ENCODE measurements around the gene OSBP2.
"Not testable (repeated sequence)": the region's sequence is repeated elsewhere in the genome, so short reads cannot be mapped to it uniquely, and the experiment has no call there.

Gene OSBP2

DNA sequence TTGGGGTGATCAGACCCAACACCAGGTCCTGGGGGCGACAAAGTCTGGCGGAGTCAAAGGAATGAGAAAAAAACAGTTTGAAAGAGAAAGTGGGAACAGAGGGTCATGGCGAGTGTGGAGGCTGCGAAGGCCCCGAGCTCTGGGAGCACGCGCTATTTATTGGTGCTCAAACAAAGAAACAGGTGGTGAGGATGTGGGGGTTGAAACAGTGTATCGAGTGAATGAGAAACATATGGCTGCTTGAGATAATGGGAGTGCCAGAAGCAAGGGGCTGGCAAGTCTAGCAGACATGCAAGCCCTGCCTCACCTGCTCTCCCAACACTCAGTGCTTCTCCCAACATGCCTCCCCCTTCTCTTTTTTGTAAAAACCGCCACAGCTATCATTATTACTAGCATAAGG is 19.2 kb upstream of the OSBP2 start:
- DNase-seq = no peak
- in situ Hi-C loops (cut with HindIII; ENCODE audit: low pct_ligation_motif_present, low pct_unique_long_range_greater_than_20kb, low sequenced_read_pairs) = no loop called here

DNA sequence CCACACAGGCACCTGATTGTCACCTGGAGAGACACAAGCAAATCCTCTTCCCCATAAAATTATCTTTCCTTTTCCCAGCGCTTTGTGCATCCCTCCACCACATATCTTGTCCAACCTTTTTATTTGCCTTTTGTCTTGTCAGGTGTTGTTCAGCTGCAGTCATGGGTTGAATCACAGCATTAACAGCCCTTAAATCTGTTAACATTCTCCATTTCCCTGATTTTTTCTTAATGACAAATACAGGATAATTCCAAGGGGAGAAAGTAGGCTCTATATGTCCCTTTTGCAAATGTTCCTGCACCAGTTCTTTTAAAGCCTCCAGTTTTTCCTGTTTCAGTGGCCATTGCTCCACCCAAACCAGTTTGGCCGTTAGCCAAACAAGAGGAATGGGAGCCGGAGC is 18.1 kb upstream of the OSBP2 start:
- DNase-seq; in situ Hi-C loops (cut with HindIII; ENCODE audit: low pct_ligation_motif_present, low pct_unique_long_range_greater_than_20kb, low sequenced_read_pairs): not testable (repeated sequence)

DNA sequence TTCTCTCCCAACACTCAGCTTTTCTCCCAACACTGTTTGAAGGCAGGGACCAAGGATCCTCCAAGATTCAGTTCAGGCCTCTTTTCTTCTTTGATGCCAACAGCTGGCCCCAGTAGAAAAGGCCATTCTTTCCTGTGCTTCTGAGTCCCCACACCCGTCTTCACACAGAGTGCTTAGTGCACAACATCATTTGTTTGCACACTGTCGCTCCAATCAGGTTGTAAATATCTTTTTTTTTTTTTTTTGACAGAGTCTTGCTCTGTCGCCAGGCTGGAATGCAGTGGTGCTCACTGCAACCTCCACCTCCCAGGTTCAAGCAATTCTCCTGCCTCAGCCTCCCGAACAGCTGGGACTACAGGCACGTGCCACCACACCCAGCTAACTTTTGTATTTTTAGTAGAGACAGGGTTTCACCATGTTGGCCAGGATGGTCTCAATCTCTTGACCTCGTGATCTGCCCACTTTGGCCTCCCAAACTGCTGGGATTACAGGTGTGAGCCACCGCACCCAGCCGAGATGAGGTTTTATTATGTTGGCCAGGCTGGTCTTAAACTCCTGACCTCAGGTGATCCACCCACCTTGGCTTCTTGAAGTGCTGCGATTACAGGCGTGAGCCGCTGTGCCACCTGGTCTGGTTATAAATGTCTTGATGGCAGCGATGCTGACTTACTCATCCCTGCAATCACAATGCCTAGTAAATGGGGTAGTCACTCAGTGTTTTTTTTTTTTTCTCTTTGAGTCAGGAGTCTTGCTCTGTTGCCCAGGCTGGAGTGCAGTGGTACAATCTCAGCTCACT is 14.6 kb upstream of the OSBP2 start:
- DNase-seq; in situ Hi-C loops (cut with HindIII; ENCODE audit: low pct_ligation_motif_present, low pct_unique_long_range_greater_than_20kb, low sequenced_read_pairs): not testable (repeated sequence)

DNA sequence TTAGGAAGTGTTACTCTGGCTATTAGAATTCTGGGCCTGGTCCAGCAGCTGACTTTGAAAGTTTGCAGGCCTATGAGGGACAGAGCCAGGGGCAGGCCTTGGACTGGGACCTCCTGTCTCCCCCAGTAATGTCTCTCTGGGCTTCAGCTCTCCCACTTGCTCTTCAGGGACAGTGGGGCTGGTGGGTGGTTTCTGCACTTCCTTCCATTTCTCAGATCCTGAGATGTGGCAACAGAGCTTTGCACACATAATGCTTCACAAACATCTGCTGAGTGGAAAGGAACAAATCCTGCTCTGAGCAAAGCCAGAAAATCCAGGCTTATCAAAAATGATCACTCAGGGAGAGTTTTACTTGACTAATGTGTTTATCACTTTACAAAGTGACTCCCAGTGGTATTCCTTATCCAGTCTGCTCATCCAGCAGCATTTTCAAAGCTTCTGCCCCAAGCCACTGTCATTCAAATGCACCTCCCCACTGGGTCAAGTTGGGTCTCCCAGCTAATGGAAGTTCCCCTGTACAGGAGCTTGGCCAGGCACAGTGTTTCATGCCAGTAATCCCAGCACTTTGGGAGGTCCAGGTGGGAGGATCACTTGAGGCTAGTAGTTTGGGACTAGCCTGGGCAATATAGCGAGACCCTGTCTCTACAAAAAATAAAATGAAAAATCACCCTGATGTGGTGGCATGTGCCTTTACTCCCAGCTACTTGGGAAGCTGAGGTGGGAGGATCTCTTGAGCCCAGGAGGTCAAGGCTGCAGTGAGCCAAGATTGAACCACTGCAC is 13.5 kb upstream of the OSBP2 start:
- DNase-seq = no peak
- in situ Hi-C loops (cut with HindIII; ENCODE audit: low pct_ligation_motif_present, low pct_unique_long_range_greater_than_20kb, low sequenced_read_pairs) = no loop called here

DNA sequence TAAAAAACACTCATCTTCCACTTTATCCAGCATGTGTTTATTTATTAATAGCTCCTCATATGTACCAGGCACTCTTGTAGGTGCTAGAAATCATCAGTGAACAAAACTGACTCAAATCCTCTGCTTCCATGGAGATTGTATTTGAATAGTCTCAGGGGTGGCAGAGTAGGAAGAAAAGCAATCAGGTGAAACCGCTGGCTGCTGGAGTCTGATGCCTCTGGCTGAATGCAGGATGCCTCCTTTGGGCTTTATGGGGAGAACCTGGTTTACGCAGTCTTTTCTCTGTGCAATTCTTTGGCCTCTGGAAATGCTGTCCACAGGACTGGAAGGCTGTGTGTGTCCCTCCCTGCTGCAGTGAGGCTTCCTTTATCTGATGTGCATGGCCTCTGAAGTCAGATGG is 12.8 kb upstream of the OSBP2 start:
- DNase-seq = no peak
- in situ Hi-C loops (cut with HindIII; ENCODE audit: low pct_ligation_motif_present, low pct_unique_long_range_greater_than_20kb, low sequenced_read_pairs) = no loop called here

DNA sequence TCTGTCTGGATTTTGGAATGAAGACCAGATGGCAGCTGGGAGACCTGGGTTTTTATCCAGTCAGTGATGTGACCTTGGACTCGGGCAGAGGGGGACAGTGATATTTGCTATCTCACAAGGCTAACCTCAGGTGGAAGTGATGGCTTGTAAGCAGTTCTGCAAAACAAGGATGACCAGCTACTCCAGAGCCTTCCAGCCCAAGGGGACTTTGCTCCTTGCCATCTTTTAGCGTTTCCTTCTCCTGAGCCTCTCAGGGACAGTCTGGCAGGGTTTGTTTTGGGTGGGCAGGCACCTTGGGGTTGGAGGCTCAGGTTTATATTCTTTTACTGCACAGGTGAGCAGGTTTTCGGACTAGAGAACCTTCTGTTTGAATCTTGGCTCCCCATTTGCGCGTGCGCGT is 9.5 kb upstream of the OSBP2 start:
- in situ Hi-C loops (cut with HindIII; ENCODE audit: low pct_ligation_motif_present, low pct_unique_long_range_greater_than_20kb, low sequenced_read_pairs) = no loop called here
- no peak for DNase-seq

DNA sequence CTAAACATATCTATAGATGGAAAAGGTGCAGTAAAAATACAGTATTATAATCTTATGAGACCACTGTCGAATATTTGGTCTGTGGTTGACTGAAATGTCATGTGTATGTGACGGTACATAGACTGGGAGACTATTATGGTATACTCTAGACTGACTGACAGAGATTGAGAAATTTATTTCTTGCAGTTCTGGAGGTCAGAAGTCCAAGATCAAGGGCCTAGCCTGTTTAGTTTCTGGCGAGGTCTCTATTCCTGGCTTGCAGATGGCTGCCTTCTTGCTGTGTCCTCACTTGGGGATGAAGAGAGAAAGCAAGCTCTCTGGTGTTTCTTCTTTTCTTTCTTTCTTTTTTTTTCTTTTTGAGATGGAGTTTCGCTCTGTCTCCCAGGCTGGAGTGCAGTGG is 7.3 kb upstream of the OSBP2 start:
- in situ Hi-C loops (cut with HindIII; ENCODE audit: low pct_ligation_motif_present, low pct_unique_long_range_greater_than_20kb, low sequenced_read_pairs) = no loop called here

DNA sequence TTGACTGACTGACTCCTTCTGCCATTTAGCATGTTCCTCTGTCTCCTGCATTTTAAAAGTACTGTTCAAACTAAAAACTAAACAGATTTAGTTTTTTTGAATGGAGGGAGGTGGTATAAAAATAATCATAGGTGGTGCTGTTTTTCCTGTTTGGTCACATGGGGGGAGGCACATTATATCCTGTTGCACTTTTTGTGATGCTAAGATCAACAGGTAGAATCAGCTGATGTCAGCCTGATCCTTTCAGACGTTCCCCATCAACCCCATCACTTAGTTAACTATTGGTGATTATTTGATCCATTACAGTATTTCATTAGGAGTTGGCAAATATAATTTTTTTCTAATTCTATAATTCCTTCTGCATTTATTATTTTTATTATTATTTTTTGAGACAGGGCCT is 5.1 kb upstream of the OSBP2 start:
- in situ Hi-C loops (cut with HindIII; ENCODE audit: low pct_ligation_motif_present, low pct_unique_long_range_greater_than_20kb, low sequenced_read_pairs) = no loop called here
- no peak for DNase-seq

More for the DNA sequence above, 7.3 kb upstream of the OSBP2 start:
- DNase-seq = no peak

DNA sequence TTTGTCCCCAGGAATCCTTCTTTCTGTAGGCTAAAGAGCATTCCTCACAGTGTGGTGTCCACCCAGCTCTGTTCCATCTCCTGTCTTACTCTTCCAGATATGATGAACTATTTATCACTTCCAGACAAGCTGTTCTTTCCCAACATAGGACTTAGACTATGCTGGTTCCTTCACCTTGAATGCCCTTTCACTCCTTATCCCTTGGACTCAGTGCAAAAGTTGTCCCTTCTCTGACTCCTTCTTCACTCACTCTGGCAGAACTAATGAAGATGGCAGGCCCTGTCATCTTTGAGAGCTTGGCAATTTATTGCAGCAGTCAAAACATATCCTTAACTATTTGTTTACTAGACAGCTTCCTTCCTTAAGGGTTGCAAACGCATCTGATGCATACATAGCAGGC is 3.5 kb upstream of the OSBP2 start:
- DNase-seq = no peak
- in situ Hi-C loops (cut with HindIII; ENCODE audit: low pct_ligation_motif_present, low pct_unique_long_range_greater_than_20kb, low sequenced_read_pairs) = no loop called here

DNA sequence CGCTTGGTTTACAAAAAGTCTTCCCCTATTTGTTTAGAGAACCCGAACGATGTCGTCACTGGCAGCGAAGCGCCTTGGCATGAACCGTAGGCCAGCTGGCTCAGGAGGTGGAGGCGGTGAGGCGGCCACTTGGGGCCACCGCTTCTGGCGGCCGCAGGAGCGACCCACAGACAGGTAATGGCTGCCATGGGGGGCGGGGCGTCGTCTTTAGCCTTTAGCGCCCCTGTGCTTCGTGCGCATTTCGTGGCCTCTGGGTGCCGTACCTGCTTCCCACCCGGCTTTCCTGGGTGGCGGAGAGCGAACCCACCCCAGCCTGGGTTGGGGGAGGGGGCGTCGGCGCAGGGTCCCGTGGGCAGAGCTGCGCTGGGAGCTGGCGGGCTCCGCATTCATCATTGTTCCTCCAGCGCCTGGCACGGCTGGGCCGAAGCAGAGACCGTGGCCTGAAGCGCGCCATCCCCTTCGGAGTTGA is 469 bp upstream of the OSBP2 start:
- in situ Hi-C loops (cut with HindIII; ENCODE audit: low pct_ligation_motif_present, low pct_unique_long_range_greater_than_20kb, low sequenced_read_pairs) = no loop called here
- DNase-seq = peak; percentile 14

DNA sequence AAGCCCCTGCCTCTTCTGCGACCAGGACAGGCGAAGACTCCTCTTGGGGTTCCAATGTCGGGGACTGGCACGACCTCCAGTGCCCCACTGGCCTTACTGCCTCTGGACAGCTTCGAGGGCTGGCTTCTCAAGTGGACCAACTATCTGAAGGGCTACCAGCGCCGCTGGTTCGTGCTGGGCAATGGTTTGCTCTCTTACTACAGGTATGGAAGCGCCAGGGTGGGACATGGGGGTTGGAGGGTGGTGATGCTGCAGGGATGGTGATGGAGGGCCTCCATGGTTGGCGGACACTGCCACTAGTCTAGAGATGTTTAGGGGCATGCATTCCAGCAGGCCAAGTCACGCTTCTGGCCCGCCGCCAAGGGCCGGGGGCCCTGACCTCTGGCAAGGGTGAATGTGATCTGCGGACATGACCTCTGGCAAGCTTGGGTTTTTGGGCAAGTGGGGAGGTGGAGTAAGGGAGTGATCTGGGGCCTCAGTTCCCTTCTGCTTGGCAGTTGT is 727 bp downstream of the OSBP2 start:
- in situ Hi-C loops (cut with HindIII; ENCODE audit: low pct_ligation_motif_present, low pct_unique_long_range_greater_than_20kb, low sequenced_read_pairs) = no loop called here
- no peak for DNase-seq

DNA sequence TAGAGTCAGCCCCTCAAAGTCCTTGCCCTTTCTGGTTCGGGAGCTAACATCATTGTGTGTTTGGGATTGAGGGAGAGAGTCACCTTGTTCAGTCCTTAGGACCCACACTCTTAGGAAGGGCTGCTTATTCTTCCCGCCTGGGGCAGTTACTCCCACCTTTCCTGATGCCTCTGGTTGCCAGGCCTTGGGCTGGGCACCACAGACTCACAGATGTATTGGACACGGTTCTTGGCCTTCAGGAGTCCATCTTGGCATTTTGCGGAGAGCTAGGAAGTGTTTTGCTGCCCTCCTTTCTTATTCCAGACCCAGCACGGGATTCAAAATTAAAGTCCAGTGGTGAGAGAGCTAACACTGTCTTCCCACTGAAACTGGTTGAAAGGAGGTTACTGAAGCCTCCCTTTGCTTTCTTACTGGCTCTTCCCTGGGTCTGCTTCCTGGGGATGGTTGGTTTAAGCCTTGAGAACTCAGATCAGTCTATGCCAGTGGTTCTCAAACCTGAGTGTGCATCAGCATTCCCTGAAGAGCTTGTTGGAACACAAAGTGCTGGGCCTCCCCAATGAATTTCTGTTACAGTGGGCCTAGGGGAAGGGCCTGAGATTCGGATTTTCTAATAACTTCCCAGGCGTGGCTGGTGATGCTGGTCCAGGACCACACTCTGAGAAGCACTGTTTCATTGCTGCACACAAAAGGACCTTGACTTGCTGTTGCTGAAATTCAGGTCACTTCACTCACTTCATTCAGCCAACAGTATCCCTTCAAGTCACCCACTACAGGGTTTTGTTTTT is 1.4 kb downstream of the OSBP2 start:
- in situ Hi-C loops (cut with HindIII; ENCODE audit: low pct_ligation_motif_present, low pct_unique_long_range_greater_than_20kb, low sequenced_read_pairs) = no loop called here
- DNase-seq = no peak

DNA sequence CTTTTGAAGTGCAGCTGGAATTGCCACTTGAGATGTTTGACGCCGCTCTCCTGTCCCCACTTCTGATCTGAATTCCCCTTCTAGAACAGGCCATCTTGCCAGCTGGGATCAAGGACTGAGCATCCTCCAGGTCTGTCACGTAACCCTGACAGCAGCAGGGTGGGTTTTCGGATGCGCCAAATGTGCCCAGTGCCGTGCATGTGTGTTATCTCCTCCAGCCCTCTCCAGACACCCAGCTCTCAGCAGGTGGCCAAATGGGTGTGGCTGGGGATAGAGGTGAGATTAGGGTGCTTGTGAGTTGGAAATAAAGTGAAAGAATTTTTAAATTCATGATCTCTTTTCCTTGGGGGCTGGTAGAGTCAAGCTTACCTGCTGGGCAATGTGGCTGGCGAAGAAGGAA is 3.3 kb downstream of the OSBP2 start:
- no peak for DNase-seq
- in situ Hi-C loops (cut with HindIII; ENCODE audit: low pct_ligation_motif_present, low pct_unique_long_range_greater_than_20kb, low sequenced_read_pairs) = no loop called here

DNA sequence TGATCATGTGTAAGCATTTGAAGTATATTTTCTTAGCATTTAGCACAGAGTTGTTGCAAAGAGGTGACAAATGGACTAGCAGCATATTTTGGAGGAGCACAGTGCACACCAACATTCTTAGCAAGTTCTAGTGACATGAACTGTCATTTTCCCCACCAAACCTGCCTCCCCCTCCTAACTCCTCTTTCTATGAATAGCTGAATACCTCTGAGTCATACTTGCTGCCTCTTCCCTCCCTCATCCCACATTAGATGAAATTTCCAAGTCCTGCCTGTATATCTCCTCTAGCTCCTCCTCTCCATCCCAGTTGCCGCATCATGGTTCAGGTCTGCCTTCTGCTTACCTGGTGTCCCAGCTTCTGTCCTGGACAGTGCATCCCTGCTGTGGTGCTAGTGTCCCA is 7.2 kb downstream of the OSBP2 start:
- DNase-seq = no peak
- in situ Hi-C loops (cut with HindIII; ENCODE audit: low pct_ligation_motif_present, low pct_unique_long_range_greater_than_20kb, low sequenced_read_pairs) = no loop called here

DNA sequence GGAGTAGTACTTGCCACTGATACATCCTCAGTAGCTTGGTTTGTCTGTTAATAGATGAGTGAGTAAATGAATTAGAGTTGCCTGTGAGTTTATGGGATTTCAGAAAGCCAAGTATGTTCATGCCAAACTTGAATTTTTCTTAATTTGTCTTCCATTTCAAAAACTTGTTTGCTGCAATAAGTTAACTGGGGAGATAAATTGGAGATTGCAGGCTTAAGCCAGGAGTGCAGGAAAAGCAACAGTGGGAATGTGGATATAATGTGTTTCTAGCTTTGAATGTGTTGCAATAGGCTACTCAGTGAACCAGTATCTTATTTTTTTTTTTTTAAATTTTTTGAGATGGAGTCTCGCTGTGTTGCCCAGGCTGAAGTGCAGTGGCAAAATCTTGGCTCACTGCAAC is 8.2 kb downstream of the OSBP2 start:
- in situ Hi-C loops (cut with HindIII; ENCODE audit: low pct_ligation_motif_present, low pct_unique_long_range_greater_than_20kb, low sequenced_read_pairs) = no loop called here
- DNase-seq = no peak

DNA sequence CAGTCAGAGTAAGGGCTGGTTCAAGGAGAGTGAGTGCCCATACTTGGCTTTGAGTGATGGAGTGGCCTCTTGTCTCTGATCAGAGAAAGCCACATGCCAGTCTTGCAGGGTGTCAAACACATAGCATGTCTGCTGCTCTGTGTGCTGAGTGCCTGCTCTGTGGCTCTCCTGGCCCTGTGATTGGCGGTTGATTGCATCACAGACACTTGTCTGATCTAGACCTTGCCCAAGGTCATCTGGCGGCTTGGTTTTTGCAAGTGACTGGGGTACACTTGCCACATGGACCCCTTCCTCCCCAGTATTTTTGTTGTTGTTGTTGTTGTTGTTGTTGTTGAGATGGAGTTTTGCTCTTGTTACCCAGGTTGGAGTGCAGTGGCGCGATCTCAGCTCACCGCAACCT is 10.3 kb downstream of the OSBP2 start:
- no peak for DNase-seq
- in situ Hi-C loops (cut with HindIII; ENCODE audit: low pct_ligation_motif_present, low pct_unique_long_range_greater_than_20kb, low sequenced_read_pairs) = no loop called here

DNA sequence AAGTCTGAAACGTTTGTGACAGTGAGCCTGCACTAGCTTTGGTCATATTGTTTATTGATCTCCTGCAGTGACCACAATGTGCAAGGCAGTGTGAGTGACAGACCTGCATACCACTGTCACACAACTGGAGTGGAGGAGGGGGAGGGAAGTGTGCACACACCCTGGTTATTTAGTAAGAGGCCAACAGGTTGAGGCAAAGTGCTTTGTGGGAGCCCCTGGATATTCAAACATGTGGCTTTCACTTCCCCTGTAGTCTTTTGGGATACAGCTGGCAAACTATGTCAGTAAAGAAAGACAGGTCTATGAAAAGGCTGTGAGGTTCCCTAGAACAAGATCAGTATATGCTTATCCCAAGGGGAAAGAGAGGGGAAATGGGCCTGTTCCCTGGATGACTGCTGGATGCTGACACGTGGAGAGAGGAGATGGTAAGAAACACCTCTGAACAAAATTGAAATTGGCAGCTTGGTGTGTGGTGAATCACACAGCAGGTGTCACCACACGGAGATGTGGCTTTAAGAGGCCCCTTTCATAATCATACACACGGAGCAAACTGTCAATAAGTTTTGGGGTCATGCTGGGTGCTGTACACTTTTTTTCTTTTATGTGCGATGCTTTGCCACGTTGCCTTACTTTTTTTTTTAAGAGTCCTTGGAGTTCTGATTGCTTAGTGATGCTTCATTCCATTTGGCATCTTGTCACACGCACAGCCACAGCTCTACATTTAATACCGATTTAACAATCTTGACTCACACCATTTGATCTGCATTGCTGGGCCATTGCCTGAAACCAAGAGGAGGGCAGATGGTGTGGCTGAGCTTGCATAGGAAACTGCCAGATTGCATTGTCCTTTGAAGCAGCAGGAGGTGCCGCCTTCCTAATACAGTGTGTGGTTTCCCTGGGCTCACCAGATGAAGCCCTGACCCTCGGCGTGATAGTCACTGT is 11.3 kb downstream of the OSBP2 start:
- no peak for DNase-seq
- in situ Hi-C loops (cut with HindIII; ENCODE audit: low pct_ligation_motif_present, low pct_unique_long_range_greater_than_20kb, low sequenced_read_pairs) = no loop called here

DNA sequence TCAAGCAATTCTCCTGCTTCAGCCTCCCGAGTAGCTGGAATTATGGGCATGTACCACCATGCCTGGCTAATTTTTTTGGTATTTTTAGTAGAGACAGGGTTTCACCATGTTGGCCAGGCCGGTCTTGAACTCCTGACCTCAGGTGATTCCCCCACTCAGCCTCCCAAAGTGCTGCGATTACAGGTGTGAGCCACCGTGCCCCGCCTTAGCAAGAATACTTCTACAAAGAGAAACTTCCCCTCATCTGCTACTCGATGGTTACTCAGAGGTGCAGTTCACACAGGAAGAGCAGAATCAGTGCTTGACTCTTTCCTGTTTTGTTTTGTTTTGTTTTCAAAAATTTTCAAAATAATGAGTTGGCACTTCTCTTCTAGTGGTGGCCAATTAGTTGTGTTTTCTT is 15.3 kb downstream of the OSBP2 start:
- in situ Hi-C loops (cut with HindIII; ENCODE audit: low pct_ligation_motif_present, low pct_unique_long_range_greater_than_20kb, low sequenced_read_pairs); DNase-seq: not testable (repeated sequence)
